ENCODE results near the gene NPAS2.

The NPAS2 gene

GRCh38 chr2:100948942-100949811 is 129.2 kb downstream of the NPAS2 start:
- no peak for DNase-seq

- no peak for DNase-seq
Measured at GRCh38 chr2:100952512-100952911, 132.6 kb downstream of the NPAS2 start.

DNA sequence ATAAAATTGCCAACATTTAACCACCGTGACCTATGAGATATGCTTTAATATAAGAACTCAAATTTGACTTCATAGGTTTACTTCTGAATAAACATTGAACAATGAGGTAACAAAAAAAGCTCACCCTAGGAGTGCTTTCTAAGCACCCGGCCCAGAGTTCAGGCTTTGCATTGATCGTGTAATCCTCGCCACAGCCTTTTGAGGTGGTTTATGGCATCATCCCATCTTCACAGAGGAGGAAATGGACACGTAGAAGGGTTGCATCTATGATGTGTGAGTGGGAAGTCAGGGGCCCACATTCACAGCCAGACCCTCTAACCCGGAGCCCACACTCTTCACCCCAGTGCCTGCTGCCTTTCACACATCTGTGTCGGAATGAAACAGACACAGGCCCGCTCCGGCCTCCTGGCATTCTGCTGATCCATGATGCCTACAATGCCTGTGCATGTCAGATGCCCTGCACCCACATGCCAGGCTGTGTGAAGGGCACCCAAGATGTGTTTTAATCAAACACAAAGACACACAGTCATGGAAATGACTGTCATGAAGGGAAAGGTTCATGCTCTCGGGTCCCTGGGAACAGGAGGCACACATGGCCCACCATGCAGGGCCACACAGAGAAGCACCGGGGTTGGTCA is 133.6 kb downstream of the NPAS2 start:
- no peak for DNase-seq

DNA sequence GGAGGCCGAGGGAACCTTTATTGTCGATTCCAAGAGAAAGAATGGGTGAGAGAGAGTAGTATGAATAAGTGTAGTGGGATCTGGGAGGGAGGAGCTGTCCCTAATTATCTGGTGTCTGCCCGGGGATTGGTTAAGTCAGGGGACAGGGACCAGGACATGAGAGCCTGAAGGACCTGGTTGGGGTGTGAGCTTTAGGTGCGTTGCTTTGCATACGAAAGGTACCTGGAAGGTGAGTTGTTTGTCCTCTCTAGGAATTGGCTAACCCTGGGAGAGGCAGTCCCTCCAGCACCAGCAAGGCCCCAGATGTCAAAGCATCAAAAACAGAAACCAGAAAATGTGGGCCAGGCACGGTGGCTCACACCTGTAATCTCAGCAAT is 134.1 kb downstream of the NPAS2 start:
- no peak for DNase-seq

DNA sequence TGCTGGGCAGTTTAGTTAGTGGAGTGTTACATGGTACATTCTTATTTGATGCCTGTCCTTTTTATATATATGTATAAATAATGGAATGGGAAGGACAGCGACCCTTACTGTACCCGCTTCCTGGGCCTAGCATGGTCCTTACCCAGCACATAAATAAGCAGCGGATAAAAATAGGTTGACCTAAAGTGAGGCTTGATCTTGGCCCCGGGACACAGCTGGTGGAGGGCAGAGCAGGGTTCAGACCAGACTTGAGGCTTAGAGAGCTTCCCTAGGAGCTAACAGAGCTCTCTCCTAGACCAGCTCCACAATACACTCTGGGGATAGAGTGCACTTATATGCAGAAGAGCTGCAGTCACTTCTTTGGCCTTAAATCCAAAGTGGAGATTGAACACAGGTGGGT is 135.3 kb downstream of the NPAS2 start:
- DNase-seq = no peak

- DNase-seq = no peak
Measured at GRCh38 chr2:100956081-100956480, 136.1 kb downstream of the NPAS2 start.

DNA sequence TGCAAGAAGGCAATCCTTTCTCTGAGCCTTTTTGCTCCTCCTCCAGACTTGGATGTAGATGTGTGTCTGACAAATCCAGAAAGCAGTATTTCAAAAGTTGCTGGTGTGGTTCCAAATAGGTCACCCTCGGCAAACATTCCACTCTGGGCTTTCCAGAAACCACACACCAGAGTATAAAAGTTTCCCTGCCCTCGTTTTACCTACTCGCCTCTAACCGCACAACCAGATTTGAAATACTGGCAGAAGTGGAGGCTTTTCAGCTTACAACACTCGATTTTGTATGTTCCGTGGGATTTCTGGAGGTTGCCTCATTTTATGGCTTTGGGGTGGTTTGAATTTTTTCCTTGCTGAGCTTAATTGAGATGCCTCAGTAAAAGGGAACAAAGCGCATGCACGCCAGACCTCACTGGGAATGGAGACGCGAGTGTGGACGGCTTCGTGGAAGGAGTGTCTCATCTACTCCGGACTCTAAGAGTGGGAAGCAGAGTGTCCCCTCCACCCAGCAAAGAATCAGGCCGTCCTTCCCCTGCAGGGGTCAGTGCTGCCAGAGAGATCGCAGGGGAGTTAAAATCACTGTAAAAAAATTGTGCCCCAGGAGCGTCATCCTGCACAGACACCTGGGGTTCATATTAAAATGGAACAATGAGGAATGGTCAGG is 138.2 kb downstream of the NPAS2 start:
- DNase-seq = no peak

- no peak for DNase-seq
Measured at GRCh38 chr2:100959225-100959880, 139.4 kb downstream of the NPAS2 start.

- DNase-seq = no peak
Measured at GRCh38 chr2:100960688-100961087, 140.7 kb downstream of the NPAS2 start.

GRCh38 chr2:100962366-100963025 is 142.6 kb downstream of the NPAS2 start:
- no peak for DNase-seq

- no peak for DNase-seq
Measured at GRCh38 chr2:100963026-100963375, 143.1 kb downstream of the NPAS2 start.

- DNase-seq = no peak
Measured at GRCh38 chr2:100964222-100964621, 144.3 kb downstream of the NPAS2 start.

- DNase-seq = no peak
Measured at GRCh38 chr2:100964681-100965169, 144.8 kb downstream of the NPAS2 start.

- no peak for DNase-seq
Measured at GRCh38 chr2:100965596-100965995, 145.7 kb downstream of the NPAS2 start.

GRCh38 chr2:100967716-100968115 is 147.8 kb downstream of the NPAS2 start:
- DNase-seq = no peak

- DNase-seq = no peak
Measured at GRCh38 chr2:100968146-100969145, 148.5 kb downstream of the NPAS2 start.

DNA sequence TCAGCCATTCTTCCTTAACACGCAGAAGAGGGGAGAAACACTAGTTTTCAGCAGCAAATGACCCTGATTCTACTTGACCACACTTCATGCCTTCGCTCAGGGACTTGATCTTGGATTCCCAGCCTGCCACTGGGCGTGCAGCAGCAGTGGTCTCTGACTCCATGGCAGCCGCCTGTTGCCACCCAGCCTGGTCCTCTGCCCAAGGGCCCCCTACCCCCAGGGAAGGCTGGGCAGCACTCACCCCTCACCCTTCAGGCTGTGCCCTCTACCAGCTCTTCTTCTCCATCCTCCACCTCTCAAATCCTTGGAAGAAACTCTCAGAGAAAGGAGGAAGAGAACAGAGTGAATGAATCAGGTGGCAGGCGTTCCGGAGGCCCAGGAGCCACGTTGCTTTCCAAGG is 150.1 kb downstream of the NPAS2 start:
- no peak for DNase-seq

DNA sequence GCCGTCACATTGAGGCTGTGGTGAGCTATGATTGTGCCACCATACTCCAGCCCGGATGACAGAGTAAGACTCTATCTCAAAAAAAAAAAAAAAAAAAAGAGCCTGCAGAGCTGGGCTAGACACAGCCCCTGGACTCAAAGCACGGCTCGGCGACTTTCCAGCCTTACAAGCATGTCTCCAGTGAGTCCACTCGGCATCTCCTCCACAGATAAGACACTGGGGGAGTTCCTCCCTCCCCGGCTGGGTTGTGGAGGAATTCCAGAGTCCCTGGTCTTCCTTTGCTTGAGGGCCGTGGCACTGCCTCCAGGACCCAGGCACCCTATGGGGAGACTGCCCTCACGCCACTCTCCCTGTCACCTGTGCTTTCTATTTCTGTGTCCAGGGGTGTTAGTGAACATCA is 151.3 kb downstream of the NPAS2 start:
- DNase-seq = no peak

- DNase-seq = no peak
Measured at GRCh38 chr2:100972452-100972851, 152.5 kb downstream of the NPAS2 start.

GRCh38 chr2:100974712-100975520 is 155.0 kb downstream of the NPAS2 start:
- no peak for DNase-seq

- DNase-seq = no peak
Measured at GRCh38 chr2:100975521-100975785, 155.5 kb downstream of the NPAS2 start.

All from stimulated activated CD4-positive, alpha-beta T cell treated with anti-CD3 and anti-CD28 coated beads, Interleukin-15, amount 100 ng/mL, for 24 hours (primary cell).